Kidney glomerular epithelial cell (primary cell): ENCODE measurements around the gene FBXO5.
A peak's percentile ranks its signal among the peaks of the same experiment; 100 is the strongest.

Source experiments
- DNase-seq: peaks from one replicate; lab custom pipeline; 2025; lab: John Stamatoyannopoulos, UW

The FBXO5 gene

GRCh38 chr6:152952045-152952444 lies 30.8 kb downstream of the FBXO5 start:
- DNase-seq, result peak; percentile 67

GRCh38 chr6:152950240-152950639 lies 32.6 kb downstream of the FBXO5 start:
- no peak for DNase-seq

- DNase-seq, result peak; percentile 25
These were observed 34.6 kb downstream of the FBXO5 start for GRCh38 chr6:152948150-152948768.

- no peak for DNase-seq
These were observed 35.8 kb downstream of the FBXO5 start for GRCh38 chr6:152946995-152947394.

- DNase-seq, result no peak
These were observed 36.4 kb downstream of the FBXO5 start for GRCh38 chr6:152946484-152946883.

- DNase-seq, result no peak
These were observed 39.5 kb downstream of the FBXO5 start for GRCh38 chr6:152943260-152943897.

- DNase-seq, result no peak
These were observed 40.4 kb downstream of the FBXO5 start for GRCh38 chr6:152942319-152942869.

GRCh38 chr6:152941746-152942145 lies 41.1 kb downstream of the FBXO5 start:
- no peak for DNase-seq

- no peak for DNase-seq
These were observed 50.0 kb downstream of the FBXO5 start for GRCh38 chr6:152932865-152933264.

GRCh38 chr6:152922706-152923105 lies 60.1 kb downstream of the FBXO5 start:
- no peak for DNase-seq
